Measurements from ENCODE around the gene MCC.

GRCh38 chr5:113264046-113264445 is 224.2 kb downstream of the MCC start:
- TF ChIP-seq CTCF (conservative IDR thresholded peaks at IDR 0.05; ENCODE audit: low read depth, low read length) (no peak), EZH2 (IDR thresholded peaks at IDR 0.05; ENCODE audit: borderline replicate concordance, low read depth, low read length, poor library complexity, severe bottlenecking) (no peak)

Measured in A673 (cell line).